ENCODE results near the gene TGFBR2. TPM values are rescaled to one million over a fixed set of nuclear protein-coding genes. Genes with fewer than 3 reads are reported as not detected.

Gene TGFBR2
- total and polyA plus RNA-seq, 10 of the 15 experiments (the other 5 are each of a cell fraction or from before 2014, with no cell fraction given) = 0.02 to 0.98 (median 0.18) TPM; not detected in 1

- intact Hi-C loops (cut with micrococcal nuclease; ENCODE audit: unreplicated experiment) = no loop called here
- in situ Hi-C loops (cut with MboI) = no loop called here
- WGBS (ENCODE audit: insufficient coverage, insufficient replicate concordance, low lambda C conversion rate, missing lambda C conversion rate) = 81% methylated on average over 1 of the region's 1 CpG
- Histone ChIP-seq H3K27ac (ENCODE audit: control insufficient read depth, insufficient read depth) (no peak overlapping the region), H4K20me1 (ENCODE audit: control insufficient read depth, insufficient read depth) (no peaks in the 10 kb centered on the region), H3K9ac (ENCODE audit: control insufficient read depth, insufficient read depth, low read length) (no peak overlapping the region), H3K36me3 (ENCODE audit: control insufficient read depth in 2 of 2, insufficient read depth in 2 of 2, low read length in 1 of 2) (no peaks in the 10 kb centered on the region), H3K4me1 (ENCODE audit: control insufficient read depth, insufficient read depth, low read length) (no peaks in the 10 kb centered on the region), H3K79me2 (ENCODE audit: control insufficient read depth, insufficient read depth, low read length) (no peaks in the 10 kb centered on the region), H3K27me3 (replicated peaks in 1 of 2; ENCODE audit: control insufficient read depth in 2 of 2, insufficient read depth in 2 of 2, low read length in 1 of 2) (no peaks in the 10 kb centered on the region), H3K9me3 (replicated peaks; ENCODE audit: control insufficient read depth, insufficient read depth, low read length) (no peaks in the 10 kb centered on the region), H3K4me2 (ENCODE audit: control insufficient read depth, insufficient read depth) (no peak overlapping the region), H3K4me3 (no peak overlapping the region), H2AFZ (ENCODE audit: control insufficient read depth, low read depth, low read length) (no peak overlapping the region)
- ChIA-PET CTCF (no interaction called here), SMC1A (ENCODE audit: uncharacterized antibody, unreplicated experiment) (no interaction called here), POLR2A (no interaction called here), RAD21 (ENCODE audit: unreplicated experiment) (no interaction called here)
- FAIRE-seq = no peak
- no peak for TF ChIP-seq POLR2A (IDR thresholded peaks at IDR 0.05; ENCODE audit: low read depth, low read length)
- TF ChIP-seq TBL1XR1 (IDR thresholded peaks at IDR 0.05; ENCODE audit: low read depth, low read length) = no peak
- TF ChIP-seq SIN3A (IDR thresholded peaks at IDR 0.05; ENCODE audit: low read depth, low read length) = no peak
- no peak for TF ChIP-seq PML (IDR thresholded peaks at IDR 0.05; ENCODE audit: low read length)
- TF ChIP-seq, protein P1, sequence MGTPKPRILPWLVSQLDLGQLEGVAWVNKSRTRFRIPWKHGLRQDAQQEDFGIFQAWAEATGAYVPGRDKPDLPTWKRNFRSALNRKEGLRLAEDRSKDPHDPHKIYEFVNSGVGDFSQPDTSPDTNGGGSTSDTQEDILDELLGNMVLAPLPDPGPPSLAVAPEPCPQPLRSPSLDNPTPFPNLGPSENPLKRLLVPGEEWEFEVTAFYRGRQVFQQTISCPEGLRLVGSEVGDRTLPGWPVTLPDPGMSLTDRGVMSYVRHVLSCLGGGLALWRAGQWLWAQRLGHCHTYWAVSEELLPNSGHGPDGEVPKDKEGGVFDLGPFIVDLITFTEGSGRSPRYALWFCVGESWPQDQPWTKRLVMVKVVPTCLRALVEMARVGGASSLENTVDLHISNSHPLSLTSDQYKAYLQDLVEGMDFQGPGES (IDR thresholded peaks at IDR 0.05) = no peak
- no peak for TF ChIP-seq TAF1 (IDR thresholded peaks at IDR 0.05; ENCODE audit: borderline replicate concordance, low read depth, low read length)
- no peak for TF ChIP-seq HSF1 (IDR thresholded peaks at IDR 0.05; ENCODE audit: low read depth, low read length)
- no peak for TF ChIP-seq FOXM1 (IDR thresholded peaks at IDR 0.05; ENCODE audit: low read depth, low read length)
- no peak for TF ChIP-seq RFX5 (IDR thresholded peaks at IDR 0.05; ENCODE audit: low read depth, low read length)
- no peak for TF ChIP-seq ETV6 (conservative IDR thresholded peaks at IDR 0.05 in 1 of 2, IDR thresholded peaks at IDR 0.05 in 1 of 2; ENCODE audit: borderline replicate concordance in 1 of 2, low read depth in 1 of 2)
- TF ChIP-seq TCF7 (IDR thresholded peaks at IDR 0.05; ENCODE audit: borderline replicate concordance) = no peak
- TF ChIP-seq, protein P2, sequence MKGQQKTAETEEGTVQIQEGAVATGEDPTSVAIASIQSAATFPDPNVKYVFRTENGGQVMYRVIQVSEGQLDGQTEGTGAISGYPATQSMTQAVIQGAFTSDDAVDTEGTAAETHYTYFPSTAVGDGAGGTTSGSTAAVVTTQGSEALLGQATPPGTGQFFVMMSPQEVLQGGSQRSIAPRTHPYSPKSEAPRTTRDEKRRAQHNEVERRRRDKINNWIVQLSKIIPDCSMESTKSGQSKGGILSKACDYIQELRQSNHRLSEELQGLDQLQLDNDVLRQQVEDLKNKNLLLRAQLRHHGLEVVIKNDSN (IDR thresholded peaks at IDR 0.05; ENCODE audit: borderline replicate concordance, extremely low read length, insufficient read depth, low read depth, low read length) = no peak
- TF ChIP-seq, protein P3, sequence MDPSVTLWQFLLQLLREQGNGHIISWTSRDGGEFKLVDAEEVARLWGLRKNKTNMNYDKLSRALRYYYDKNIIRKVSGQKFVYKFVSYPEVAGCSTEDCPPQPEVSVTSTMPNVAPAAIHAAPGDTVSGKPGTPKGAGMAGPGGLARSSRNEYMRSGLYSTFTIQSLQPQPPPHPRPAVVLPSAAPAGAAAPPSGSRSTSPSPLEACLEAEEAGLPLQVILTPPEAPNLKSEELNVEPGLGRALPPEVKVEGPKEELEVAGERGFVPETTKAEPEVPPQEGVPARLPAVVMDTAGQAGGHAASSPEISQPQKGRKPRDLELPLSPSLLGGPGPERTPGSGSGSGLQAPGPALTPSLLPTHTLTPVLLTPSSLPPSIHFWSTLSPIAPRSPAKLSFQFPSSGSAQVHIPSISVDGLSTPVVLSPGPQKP (IDR thresholded peaks at IDR 0.05; ENCODE audit: low read depth, low read length) = no peak
- no peak for TF ChIP-seq KAT2A (conservative IDR thresholded peaks at IDR 0.05; ENCODE audit: control insufficient read depth, low read depth, low read length)
- TF ChIP-seq, protein P4, sequence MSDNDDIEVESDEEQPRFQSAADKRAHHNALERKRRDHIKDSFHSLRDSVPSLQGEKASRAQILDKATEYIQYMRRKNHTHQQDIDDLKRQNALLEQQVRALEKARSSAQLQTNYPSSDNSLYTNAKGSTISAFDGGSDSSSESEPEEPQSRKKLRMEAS (IDR thresholded peaks at IDR 0.05; ENCODE audit: low read depth, low read length) = no peak
- TF ChIP-seq BACH1 (IDR thresholded peaks at IDR 0.05; ENCODE audit: borderline replicate concordance) = no peak
- TF ChIP-seq SMAD1 (IDR thresholded peaks at IDR 0.05; ENCODE audit: low read depth, partially characterized antibody) = no peak
- TF ChIP-seq DPF2 (IDR thresholded peaks at IDR 0.05) = no peak
- no peak for DNase-seq (ENCODE audit: low read depth, low spot score)
- BruUV-seq (replicated peaks) = no TSS peak
- ATAC-seq = no peak
Observed at GRCh38 chr3:30557746-30558303, 48.6 kb upstream of the TGFBR2 start.
